Measurements from ENCODE around the gene PCP4. TPM values are rescaled to one million over a fixed set of nuclear protein-coding genes. Genes with fewer than 3 reads are reported as not detected.

Gene PCP4
- total RNA-seq, 1 experiment from 2014 or later, result not detected

- POLR2A ChIA-PET, result no interaction called here
- TF ChIP-seq TCF7L2 (IDR thresholded peaks at IDR 0.05; ENCODE audit: low read depth, low read length) (no peak), CTCF (IDR thresholded peaks at IDR 0.05) (no peak), SIN3A (IDR thresholded peaks at IDR 0.05; ENCODE audit: borderline replicate concordance, insufficient read depth, low read depth, low read length) (no peak)
These were observed 35.7 kb downstream of the PCP4 start for GRCh38 chr21:39902986-39903385.

GRCh38 chr21:39904457-39904856 lies 37.2 kb downstream of the PCP4 start:
- intact Hi-C loops (cut with micrococcal nuclease; ENCODE audit: unreplicated experiment), result no loop called here
- ATAC-seq (no peak), DNase-seq (ENCODE audit: low read depth, low spot score) (no peak)
- no peaks in the 10 kb centered on the region for H3K9me3 ChIP-seq (ENCODE audit: control insufficient read depth, insufficient read depth, low read depth, low read length)
- POLR2A ChIA-PET, result no interaction called here
- BruUV-seq (replicated peaks), result no TSS peak
- no peak overlapping the region for H3K27ac ChIP-seq (ENCODE audit: low read length)
- in situ Hi-C loops (cut with HindIII; ENCODE audit: low pct_unique_long_range_greater_than_20kb, low sequenced_read_pairs), result no loop called here
- H3K36me3 ChIP-seq (ENCODE audit: control insufficient read depth, insufficient read depth, low read length), result no peaks in the 10 kb centered on the region
- H3K4me3 ChIP-seq (ENCODE audit: low read depth in 2 of 2, low read length in 2 of 2), result no peak overlapping the region
- TF ChIP-seq REST (IDR thresholded peaks at IDR 0.05; ENCODE audit: insufficient read depth in 1 of 2, low read depth in 2 of 2, low read length in 1 of 2) (no peak), TCF7L2 (IDR thresholded peaks at IDR 0.05; ENCODE audit: low read depth, low read length) (no peak), SIN3A (IDR thresholded peaks at IDR 0.05; ENCODE audit: borderline replicate concordance, insufficient read depth, low read depth, low read length) (no peak), POLR2AphosphoS5 (IDR thresholded peaks at IDR 0.05; ENCODE audit: low read depth, low read length) (no peak)
- no peaks in the 10 kb centered on the region for H3K27me3 ChIP-seq (ENCODE audit: control insufficient read depth, insufficient read depth, low read length)
- CTCF ChIA-PET, result no interaction called here
- no peaks in the 10 kb centered on the region for H3K4me1 ChIP-seq (ENCODE audit: control insufficient read depth, insufficient read depth, low read length)

More at GRCh38 chr21:39902986-39903385, 35.7 kb downstream of the PCP4 start:
- BruUV-seq (replicated peaks), result no TSS peak
- H3K4me1 ChIP-seq (ENCODE audit: control insufficient read depth, insufficient read depth, low read length), result no peaks in the 10 kb centered on the region
- intact Hi-C loops (cut with micrococcal nuclease; ENCODE audit: unreplicated experiment) (no loop called here), in situ Hi-C loops (cut with HindIII; ENCODE audit: low pct_unique_long_range_greater_than_20kb, low sequenced_read_pairs) (no loop called here)
- no peak overlapping the region for H3K4me3 ChIP-seq (ENCODE audit: low read depth in 2 of 2, low read length in 2 of 2)
- H3K9me3 ChIP-seq (ENCODE audit: control insufficient read depth, insufficient read depth, low read depth, low read length), result no peaks in the 10 kb centered on the region
- no peaks in the 10 kb centered on the region for H3K27me3 ChIP-seq (ENCODE audit: control insufficient read depth, insufficient read depth, low read length)
- CTCF ChIA-PET, result no interaction called here
- DNase-seq (ENCODE audit: low read depth, low spot score) (no peak), ATAC-seq (no peak)
- H3K27ac ChIP-seq (ENCODE audit: low read length), result no peak overlapping the region
- no peaks in the 10 kb centered on the region for H3K36me3 ChIP-seq (ENCODE audit: control insufficient read depth, insufficient read depth, low read length)

- ChIA-PET POLR2A (no interaction called here), CTCF (no interaction called here)
- intact Hi-C loops (cut with micrococcal nuclease; ENCODE audit: unreplicated experiment), result no loop called here
- no TSS peak for BruUV-seq (replicated peaks)
- Histone ChIP-seq H3K4me1 (ENCODE audit: control insufficient read depth, insufficient read depth, low read length) (no peaks in the 10 kb centered on the region), H3K27me3 (ENCODE audit: control insufficient read depth, insufficient read depth, low read length) (no peaks in the 10 kb centered on the region), H3K36me3 (ENCODE audit: control insufficient read depth, insufficient read depth, low read length) (no peaks in the 10 kb centered on the region), H3K4me3 (ENCODE audit: low read depth in 2 of 2, low read length in 2 of 2) (no peak overlapping the region), H3K27ac (ENCODE audit: low read length) (no peak overlapping the region), H3K9me3 (ENCODE audit: control insufficient read depth, insufficient read depth, low read depth, low read length) (no peaks in the 10 kb centered on the region)
- DNase-seq (ENCODE audit: low read depth, low spot score) (no peak), ATAC-seq (no peak)
- no peak for TF ChIP-seq CTCF (IDR thresholded peaks at IDR 0.05)
- no peak for TF ChIP-seq POLR2AphosphoS5 (IDR thresholded peaks at IDR 0.05; ENCODE audit: low read depth, low read length)
- TF ChIP-seq SIN3A (IDR thresholded peaks at IDR 0.05; ENCODE audit: borderline replicate concordance, insufficient read depth, low read depth, low read length), result no peak
- no peak for TF ChIP-seq REST (IDR thresholded peaks at IDR 0.05; ENCODE audit: insufficient read depth in 1 of 2, low read depth in 2 of 2, low read length in 1 of 2)
- no peak for TF ChIP-seq TCF7L2 (IDR thresholded peaks at IDR 0.05; ENCODE audit: low read depth, low read length)
- in situ Hi-C loops (cut with HindIII; ENCODE audit: low pct_unique_long_range_greater_than_20kb, low sequenced_read_pairs), result no loop called here
These were observed 41.2 kb downstream of the PCP4 start for GRCh38 chr21:39908265-39908923.
